NCI-H460 (cell line): ENCODE measurements around the gene CCNE1. TPM values are rescaled to one million over a fixed set of nuclear protein-coding genes. Genes with fewer than 3 reads are reported as not detected.
"Not testable (repeated sequence)": the region's sequence is repeated elsewhere in the genome, so short reads cannot be mapped to it uniquely, and the experiment has no call there.

Source experiments
- DNase-seq: peaks from one replicate; pipeline ENCODE4 v3.0.0-alpha.2; 2016; ENCODE audit warnings: low read depth; ENCODE audit errors: extremely low read depth
- total RNA-seq: library from RNA; depleted of rRNA; stranded (reverse); fragments of >200 nt; shearing (Covaris generic); gene quantifications from 2 replicates; pipeline ENCODE4 v1.2.3, GENCODE V29; 2014

CCNE1 gene
- total RNA-seq, 1 experiment from 2014 or later: 5.4 TPM

DNA sequence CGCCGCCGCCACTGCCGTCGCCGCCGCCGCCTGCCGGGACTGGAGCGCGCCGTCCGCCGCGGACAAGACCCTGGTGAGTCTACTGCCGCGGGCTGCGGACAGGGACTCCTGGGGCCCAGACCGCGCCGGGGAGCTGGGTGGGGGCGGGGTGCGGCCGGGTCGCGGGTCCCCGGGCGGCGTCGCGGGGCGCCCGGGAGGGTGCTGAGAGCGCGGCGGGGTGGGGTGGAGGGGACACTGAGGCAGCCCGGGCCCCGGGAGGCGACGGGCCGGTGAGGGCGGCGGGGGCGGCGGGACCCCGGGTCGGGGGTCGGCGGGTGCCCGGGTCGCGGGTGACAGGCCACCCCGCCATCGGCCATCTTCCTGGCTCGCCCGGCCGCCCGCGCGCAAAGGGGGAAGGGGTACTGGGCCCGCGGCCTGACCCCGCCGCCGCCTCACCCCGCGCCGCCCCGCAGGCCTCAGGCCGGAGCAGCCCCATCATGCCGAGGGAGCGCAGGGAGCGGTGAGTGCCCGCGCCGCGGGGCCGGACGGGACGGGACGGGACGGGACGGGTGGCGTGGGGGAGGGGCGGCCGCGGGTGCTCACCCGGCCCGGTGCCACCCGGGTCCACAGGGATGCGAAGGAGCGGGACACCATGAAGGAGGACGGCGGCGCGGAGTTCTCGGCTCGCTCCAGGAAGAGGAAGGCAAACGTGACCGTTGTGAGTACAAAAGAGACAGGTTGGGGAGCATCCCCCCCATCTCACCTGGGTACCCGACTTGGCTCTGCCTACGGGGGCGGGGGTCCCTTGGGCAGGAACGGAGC, 489 bp downstream of the CCNE1 start:
- no peak for DNase-seq

DNA sequence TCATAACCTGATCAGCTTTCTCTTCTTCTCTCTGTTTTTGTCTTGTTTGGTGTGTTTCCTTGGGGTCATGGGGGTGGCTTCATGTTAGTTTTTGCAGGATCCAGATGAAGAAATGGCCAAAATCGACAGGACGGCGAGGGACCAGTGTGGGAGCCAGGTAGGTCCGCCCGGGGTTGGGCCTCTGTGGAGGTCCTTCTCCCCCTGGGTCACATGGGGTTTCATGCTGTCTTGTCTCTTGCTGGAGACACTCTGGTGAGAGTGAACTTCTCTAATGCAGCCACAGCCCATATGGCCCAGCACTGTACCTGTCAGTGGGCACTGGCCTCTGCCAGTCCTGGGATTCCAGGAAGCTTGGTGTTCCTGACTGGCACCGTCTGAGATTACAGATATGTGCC, 1.1 kb downstream of the CCNE1 start:
- no peak for DNase-seq

DNA sequence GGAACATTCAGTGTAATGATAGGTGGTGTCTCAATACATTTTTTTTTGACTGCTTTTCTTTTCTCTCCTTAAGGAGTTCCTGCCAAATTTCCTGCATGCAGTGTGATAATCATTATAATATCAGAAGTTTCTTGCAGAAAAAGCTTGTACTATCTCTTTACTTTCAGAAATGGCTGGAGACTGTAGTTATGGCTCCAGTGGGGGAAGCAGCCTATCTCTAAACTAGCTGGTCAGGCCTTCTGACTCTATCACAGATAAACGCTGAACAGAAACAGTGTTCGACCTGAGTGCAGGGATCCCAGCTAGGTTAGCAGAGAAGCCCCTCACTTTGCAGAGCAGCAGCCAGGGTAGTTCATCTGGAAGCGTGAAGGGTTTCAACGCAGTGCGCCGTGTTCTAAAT, 1.9 kb downstream of the CCNE1 start:
- DNase-seq: no peak

DNA sequence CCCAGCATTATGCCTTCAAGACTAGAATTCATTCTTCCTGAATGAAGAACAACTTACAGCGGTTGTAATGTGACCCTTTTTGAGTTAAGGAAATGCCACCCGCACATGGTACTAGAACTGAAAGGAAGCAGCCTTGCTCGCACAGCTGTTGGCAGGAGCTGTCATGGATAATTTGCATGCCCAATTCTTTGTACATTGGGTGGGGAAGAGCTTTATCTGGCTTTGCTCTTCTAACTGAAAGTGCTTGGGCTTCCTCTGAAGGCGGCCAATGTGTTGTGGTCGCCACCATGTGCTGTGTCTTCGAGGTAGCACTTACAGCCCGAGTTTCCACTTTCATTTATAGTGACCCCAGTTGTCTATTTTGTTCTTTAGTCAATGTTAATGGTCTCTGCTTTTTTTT, 3.4 kb downstream of the CCNE1 start:
- no peak for DNase-seq

DNA sequence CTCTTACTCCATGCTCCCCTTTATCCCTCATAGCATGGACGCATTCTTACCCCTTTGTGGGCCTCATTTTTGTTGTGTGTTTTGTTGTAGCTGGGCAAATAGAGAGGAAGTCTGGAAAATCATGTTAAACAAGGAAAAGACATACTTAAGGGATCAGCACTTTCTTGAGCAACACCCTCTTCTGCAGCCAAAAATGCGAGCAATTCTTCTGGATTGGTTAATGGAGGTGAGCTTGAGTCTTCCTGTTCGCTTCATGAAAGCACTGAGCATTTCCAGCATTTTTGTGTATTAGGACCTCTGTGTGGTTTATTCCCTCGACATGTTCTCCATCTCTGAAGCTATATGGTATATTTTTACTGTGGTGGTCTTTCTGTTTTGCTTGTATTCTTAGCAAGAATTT, 5.5 kb downstream of the CCNE1 start:
- no peak for DNase-seq

DNA sequence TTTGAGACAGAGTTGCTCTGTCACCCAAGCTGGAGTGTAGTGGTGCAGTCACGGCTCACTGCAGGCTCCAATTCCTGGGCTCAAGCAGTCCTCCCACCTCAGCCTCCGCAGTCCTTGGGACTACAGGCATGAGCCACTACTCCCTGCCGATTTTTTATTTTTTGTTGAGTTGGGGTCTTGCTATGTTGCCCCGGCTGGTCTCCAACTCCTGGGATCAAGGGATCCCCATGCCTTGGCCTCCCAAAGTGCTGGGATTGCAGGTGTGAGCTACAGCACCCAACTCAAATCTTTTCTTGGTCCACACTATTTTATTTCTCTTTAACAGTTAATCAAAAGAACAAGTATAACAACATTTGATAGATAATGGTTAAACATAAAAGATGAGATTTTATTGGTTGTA, 7.5 kb downstream of the CCNE1 start:
- DNase-seq: no peak

DNA sequence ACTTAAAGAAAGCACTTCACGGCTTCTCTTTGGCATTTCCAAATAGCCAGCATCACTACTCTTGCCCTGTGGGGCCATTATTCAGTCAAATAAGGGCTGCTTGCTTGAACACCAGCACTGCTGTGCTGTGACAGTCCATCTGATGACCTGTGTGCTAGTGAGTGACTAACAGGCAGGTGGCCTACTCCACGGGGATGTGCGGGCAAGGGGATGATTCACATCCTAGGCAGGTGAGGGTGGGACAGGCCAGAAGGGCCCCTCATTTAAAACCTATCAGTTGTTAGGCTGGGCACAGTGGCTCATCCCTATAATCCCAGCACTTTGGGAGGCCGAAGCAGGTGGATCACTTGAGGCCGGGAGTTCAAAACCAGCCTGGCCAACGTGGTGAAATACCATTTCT, 8.2 kb downstream of the CCNE1 start:
- DNase-seq: no peak

DNA sequence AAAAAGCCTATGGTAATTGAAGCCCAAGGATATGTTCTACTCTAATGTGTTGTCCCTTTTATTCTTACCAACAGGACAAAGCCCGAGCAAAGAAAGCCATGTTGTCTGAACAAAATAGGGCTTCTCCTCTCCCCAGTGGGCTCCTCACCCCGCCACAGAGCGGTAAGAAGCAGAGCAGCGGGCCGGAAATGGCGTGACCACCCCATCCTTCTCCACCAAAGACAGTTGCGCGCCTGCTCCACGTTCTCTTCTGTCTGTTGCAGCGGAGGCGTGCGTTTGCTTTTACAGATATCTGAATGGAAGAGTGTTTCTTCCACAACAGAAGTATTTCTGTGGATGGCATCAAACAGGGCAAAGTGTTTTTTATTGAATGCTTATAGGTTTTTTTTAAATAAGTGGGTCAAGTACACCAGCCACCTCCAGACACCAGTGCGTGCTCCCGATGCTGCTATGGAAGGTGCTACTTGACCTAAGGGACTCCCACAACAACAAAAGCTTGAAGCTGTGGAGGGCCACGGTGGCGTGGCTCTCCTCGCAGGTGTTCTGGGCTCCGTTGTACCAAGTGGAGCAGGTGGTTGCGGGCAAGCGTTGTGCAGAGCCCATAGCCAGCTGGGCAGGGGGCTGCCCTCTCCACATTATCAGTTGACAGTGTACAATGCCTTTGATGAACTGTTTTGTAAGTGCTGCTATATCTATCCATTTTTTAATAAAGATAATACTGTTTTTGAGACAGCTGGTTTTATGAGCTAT, 12.0 kb downstream of the CCNE1 start:
- no peak for DNase-seq

DNA sequence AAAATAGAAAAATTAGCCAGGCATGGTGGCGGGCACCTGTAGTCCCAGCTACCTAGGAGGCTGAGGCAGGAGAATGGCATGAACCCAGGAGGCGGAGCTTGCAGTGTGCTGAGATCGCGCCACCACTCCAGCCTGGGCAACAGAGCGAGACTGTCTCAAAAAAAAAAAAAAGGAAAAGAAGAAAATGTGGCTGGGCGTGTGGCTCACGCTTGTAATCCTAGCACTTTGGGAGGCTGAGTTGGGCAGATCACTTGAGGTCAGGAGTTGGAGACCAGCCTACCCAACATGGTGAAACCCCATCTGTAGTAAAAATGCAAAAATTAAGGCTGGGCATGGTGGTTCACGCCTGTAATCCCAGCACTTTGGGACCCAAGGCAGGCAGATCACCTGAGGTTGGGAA, 13.5 kb downstream of the CCNE1 start:
- not testable (repeated sequence) for DNase-seq

DNA sequence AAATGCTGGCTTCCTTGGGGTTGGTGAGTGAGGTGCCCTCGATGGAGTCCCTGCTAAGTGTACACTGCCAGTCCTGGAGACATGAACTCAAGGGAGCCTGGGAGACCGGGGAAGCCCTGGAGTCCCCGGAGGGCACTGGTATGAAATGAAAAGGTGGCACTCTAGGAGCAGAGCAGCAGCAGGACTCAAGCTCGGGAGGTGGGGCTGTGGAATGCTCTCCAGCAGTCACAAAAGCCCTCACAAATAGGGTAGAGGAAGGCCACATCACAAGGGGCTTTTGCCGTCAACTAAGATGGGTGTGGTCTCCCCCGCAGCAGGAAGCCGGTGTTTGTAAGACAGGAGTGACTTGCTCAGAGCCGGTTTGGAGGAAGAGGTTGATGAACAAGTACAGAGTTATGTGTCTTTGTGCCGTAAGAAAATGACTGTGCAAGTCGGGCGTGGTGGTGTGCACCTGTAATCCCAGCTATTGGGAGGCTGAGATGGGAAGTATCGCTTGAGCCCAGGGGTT, 19.3 kb downstream of the CCNE1 start:
- DNase-seq: no peak

DNA sequence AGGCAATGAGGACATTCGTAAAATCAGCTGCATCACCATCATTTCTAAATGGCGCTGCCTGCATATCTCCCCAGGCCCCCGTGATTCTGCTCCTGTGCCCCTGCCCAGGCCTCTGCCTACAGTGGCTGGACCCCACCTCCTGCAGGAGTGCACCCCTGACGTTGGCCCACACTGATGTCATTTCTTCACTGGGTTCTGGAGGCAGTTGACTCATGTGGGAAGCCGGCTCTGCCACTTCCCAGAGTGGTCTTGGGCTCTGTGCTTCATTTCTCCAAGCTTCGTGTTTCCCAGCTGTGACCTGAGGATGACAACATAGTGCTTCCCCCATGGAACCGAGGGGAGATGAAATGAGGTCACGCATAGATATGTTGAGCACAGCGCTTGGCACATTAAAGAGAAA, 19.9 kb downstream of the CCNE1 start:
- no peak for DNase-seq

DNA sequence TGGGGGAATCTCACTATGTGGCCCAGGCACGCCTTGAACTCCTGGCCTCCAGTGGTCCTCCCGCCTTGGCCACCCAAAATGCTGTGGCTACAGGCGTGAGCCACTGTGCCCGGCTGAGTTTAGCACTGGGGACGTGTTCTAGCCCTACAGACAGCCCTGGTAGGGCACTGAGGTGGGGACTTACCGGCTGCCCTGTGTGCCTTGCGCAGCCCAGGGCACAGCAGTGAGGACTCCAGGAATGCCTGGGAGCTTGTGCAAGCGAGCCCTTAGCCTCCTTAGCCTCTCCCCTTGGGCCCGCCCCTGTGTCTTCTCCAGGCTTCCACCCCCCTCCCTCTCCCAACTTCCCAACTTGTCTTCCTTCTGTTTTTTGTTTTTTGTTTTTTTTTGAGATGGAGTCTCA, 21.0 kb downstream of the CCNE1 start:
- DNase-seq: no peak

DNA sequence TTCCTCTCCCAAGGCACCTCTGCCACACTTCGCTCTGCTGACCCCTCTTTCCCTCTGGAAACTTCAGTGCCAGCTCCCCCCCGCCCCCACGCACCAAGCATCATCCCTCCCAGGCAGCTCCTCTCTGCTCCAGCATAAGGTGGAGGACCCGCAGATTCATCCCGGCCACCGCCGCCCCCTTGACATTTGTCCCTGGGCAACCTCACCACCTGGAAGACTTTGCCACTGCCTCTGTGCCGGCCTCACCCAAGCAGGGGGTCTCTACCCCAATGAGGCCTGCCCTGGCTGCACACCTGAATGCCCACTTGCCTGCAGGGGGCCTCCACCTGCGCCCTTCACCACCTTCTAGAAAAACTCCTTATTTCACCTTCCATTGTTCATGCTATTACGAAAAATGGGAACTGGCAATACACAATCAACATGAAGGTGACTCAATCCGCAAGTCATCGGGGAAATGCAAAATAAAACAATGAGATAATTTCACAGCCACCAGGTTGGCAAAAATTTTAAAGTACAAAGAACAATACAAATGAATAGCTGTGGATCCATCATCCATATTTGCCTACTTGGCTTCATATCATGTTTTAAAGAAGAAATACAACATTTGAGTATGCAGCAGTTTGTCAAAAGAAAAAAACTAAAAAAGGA, 21.9 kb downstream of the CCNE1 start:
- DNase-seq: no peak

DNA sequence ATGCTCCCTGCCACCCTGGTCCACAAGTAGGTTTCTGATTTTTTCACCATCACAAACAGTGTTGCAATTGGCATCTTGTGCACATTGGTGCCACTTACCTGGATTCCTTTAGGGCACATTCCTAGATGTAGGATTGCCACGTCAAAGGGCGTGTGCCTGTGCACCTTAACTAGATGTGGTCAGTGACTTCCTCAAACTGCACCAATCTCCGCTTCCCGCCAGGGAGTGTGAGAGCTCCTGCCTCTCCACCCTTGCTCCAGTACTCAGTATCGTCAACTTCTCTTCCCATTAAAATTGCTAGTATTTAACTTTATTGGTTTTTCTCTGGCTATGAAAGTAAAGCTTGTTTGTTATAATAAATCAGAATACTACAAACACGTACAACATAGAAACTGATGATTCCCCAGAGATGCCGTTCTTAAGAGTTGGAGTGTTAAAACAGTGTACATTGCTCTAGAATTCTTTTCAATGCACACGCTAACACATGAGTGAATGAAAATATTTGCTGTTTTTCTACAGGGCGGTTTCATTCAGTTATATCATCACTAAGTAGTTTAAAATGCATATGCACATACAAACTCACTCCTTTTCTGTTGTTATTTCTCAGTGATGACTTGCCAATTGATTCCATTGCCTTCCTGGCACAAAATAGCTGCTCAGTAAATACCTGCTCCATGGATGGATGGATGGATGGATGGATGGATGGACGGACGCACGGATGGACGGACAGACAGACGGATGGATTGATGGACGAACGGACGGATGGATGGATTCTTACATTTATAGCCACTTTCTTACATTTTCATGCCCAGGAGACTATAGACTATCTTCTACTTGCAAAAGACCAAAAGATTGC, 23.4 kb downstream of the CCNE1 start:
- DNase-seq: no peak

DNA sequence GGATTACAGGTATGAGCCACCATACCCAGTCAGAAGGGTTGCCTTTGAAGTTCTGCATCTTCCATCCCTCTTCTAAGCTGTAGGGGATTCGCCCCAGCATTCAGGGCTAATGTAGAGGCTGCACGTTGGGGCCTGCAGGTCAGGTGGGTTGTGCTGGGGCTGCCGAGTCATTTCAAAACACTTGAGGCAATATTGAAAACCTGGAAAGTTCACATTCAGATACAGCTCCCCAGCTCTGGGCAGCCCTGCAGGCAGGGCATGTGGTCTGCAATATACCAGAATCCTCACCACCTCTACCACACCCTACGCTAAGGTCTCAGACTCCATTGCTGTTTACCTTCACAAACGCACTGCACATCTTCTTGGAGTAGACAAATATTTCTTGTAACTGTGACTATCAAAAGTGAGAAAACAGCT, 24.6 kb downstream of the CCNE1 start:
- DNase-seq: no peak

DNA sequence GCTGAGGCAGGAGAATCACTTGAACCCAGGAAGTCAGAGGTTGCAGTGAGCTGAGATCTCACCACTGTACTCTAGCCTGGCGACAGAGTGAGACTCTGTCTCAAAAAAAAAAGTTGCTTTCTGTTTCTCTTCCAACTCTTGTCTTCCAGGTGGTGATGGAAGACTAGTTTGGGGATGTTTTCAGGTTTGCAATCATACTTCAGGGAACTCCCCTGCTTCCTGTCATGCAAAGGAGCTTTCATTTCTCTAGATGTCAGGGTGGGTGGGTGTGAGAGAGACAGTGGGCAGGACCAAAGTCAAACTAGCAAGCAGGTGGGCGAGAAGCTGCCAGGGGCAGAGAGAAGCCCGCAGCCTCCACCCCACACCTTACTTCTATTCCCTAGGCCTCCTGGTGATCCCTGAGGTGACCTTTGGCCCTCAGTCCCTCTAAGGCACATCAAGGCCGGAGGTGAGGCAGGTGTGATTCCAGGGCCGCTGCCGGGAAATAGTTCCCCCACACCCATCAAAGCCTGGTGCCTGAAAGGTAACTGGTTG, 25.7 kb downstream of the CCNE1 start:
- DNase-seq: no peak

DNA sequence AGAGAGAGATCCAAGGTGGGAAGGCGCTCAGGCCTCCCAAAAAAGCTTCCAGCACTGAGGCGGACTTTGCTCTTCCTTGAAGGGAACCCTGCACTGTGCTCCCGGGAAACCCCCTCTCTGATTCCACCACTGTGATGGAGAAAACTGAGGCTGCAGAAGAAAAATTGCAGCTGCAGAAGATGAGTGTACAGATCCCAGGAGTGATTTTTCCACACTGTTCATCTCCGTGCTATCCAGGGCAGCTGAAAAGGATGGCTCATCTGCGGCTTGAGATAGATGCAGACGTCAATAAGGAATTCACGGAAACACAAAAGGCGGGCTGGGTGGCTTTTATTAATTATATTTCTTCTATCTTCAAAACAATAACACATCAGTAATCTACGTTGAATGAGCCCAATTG, 26.2 kb downstream of the CCNE1 start:
- DNase-seq: no peak

DNA sequence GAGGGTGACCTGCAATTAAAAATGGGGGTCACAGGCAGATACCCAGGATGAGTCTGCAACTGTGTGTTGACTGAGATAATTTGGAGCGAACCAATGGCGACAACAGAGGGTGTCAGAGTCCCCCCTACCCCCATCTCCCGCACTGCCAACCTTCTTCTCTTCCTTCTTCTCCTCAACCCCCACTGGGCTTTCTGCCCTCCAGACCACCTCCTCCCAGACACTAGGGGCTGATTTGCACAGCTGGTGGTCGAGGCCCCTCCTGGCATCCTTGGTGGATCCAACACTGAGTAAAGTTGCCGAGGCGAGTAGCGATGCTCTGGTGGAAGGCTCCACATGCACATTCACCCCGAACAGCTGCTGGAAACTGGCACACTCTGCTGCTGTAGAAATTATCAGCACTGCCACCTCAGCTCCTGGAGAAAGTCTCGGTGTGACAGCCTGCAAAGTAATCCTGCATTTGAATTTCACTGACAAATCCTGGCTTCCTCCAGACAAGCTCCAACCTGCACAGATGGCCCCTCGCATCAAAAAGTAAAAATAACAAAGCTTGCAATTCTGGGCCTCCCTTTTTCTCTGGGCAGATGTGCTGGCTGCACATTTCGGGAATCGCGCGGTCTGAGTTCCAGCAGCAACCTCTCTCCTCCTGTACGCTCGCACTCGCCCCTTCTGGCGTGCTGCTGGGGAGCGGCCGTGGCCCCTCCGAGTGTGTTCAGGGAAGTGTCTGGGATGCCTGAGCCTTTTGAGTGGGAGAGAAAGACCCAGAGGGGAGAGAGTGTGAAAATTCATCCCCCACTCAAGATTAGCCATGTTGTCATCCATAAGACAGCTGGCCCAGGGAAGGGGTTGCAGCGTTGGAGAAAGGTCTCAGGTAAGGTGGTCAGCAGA, 28.5 kb downstream of the CCNE1 start:
- no peak for DNase-seq

DNA sequence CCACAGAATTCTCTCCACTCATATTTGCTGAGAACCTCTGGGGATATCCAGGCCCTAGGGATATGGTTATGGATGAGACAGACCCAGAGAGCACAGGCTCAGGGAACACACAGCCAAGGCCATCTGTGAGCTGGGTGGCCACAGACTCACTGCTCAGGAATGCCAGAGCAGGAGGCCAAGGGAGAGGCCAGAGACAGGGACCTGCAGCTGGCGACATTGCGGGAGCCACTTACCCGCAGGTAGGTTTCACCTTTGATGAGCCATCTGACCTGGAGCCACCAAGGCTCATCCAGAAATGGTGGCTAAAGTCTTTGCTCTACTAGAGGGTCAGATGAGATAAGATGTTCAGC, 29.4 kb downstream of the CCNE1 start:
- no peak for DNase-seq
